K562 (cell line): ENCODE measurements around the gene RNF224. TPM values are rescaled to one million over a fixed set of nuclear protein-coding genes. Genes with fewer than 3 reads are reported as not detected.
A peak's percentile ranks its signal among the peaks of the same experiment; 100 is the strongest.

Source experiments
- BCOR ChIP-seq: fragments of 450-650 bp; IDR thresholded peaks from 2 replicates; pipeline ENCODE4 v1.6.1; 2016
- BMI1 ChIP-seq: fragments of 150-350 bp; IDR thresholded peaks from 2 replicates; pipeline ENCODE4 v1.6.1; 2014; ENCODE audit warnings: low read length
- CLOCK ChIP-seq: fragments of 250-450 bp; sonication (Bioruptor Pico); IDR thresholded peaks from 2 replicates; pipeline ENCODE4 v1.4.0; 2020; ENCODE audit warnings: mild to moderate bottlenecking, moderate library complexity, borderline replicate concordance
- E2F6 ChIP-seq, 2 experiments: IDR thresholded peaks; 2 replicates each; pipeline ENCODE4 v1.6.1; 2011; ENCODE audit warnings: borderline replicate concordance in 1 of 2, control low read depth in 1 of 2, low read depth in 1 of 2, low read length in 1 of 2, mild to moderate bottlenecking in 1 of 2, mixed read lengths in 1 of 2, moderate library complexity in 1 of 2; ENCODE audit not compliant: insufficient read depth in 1 of 2, insufficient read length in 1 of 2, poor library complexity in 1 of 2, severe bottlenecking in 1 of 2; ENCODE audit errors: extremely low read depth in 1 of 2
- ETS1 ChIP-seq: conservative IDR thresholded peaks from 2 replicates; pipeline ENCODE4 v1.6.1; 2011; ENCODE audit warnings: low read depth, mild to moderate bottlenecking, low read length; ENCODE audit not compliant: control insufficient read depth
- EZH2 ChIP-seq: IDR thresholded peaks from 2 replicates; pipeline ENCODE4 v1.6.1; 2012; ENCODE audit warnings: low read depth, mild to moderate bottlenecking, inconsistent platforms, low read length, borderline replicate concordance
- GATAD2B ChIP-seq: fragments of 450-650 bp; IDR thresholded peaks from 2 replicates; pipeline ENCODE4 v1.6.1; 2017; ENCODE audit warnings: mild to moderate bottlenecking, borderline replicate concordance
- HDAC6 ChIP-seq: IDR thresholded peaks from 2 replicates; pipeline ENCODE4 v1.6.1; 2012; ENCODE audit warnings: low read depth, mild to moderate bottlenecking, control low read depth, inconsistent platforms, low read length, moderate library complexity
- HNRNPH1 ChIP-seq: fragments of 200-400 bp; formaldehyde crosslinking; optimal IDR thresholded peaks from 2 replicates; pipeline ENCODE3; 2017; ENCODE audit warnings: low read depth, mild to moderate bottlenecking, low read length, moderate library complexity
- MEF2A ChIP-seq: IDR thresholded peaks from 2 replicates; pipeline ENCODE4 v1.6.1; 2011; ENCODE audit warnings: low read depth, mild to moderate bottlenecking, low read length, moderate library complexity; ENCODE audit not compliant: control insufficient read depth
- PCBP2 ChIP-seq: fragments of 200-400 bp; formaldehyde crosslinking; IDR thresholded peaks from 2 replicates; pipeline ENCODE4 v1.6.1; 2018; ENCODE audit warnings: low read length, low read depth, mild to moderate bottlenecking, moderate library complexity; ENCODE audit not compliant: poor library complexity, severe bottlenecking
- PTBP1 ChIP-seq: fragments of 200-400 bp; formaldehyde crosslinking; IDR thresholded peaks from 2 replicates; pipeline ENCODE4 v1.6.1; 2017; ENCODE audit warnings: low read depth, low read length
- RBM14 ChIP-seq: fragments of 200-400 bp; formaldehyde crosslinking; IDR thresholded peaks from 2 replicates; pipeline ENCODE4 v1.6.1; 2018; ENCODE audit warnings: low read depth, mild to moderate bottlenecking, low read length, moderate library complexity, borderline replicate concordance; ENCODE audit not compliant: insufficient read depth
- RBM39 ChIP-seq: fragments of 200-400 bp; formaldehyde crosslinking; optimal IDR thresholded peaks from 2 replicates; pipeline ENCODE3; 2018; ENCODE audit warnings: low read depth, low read length
- RFX1 ChIP-seq: fragments of 450-650 bp; IDR thresholded peaks from 2 replicates; pipeline ENCODE4 v1.6.1; 2016; ENCODE audit warnings: mild to moderate bottlenecking, moderate library complexity
- RFX5 ChIP-seq: IDR thresholded peaks from 2 replicates; pipeline ENCODE4 v1.6.1; 2011; ENCODE audit warnings: low read depth, mild to moderate bottlenecking, improper control_type of control experiment, low read length
- SIRT6 ChIP-seq: IDR thresholded peaks from one replicate; pipeline ENCODE4 v1.6.1; 2012; ENCODE audit warnings: low read depth, mild to moderate bottlenecking, control low read depth, inconsistent platforms, low read length, moderate library complexity
- TAL1 ChIP-seq: fragments of 450-650 bp; IDR thresholded peaks from 2 replicates; pipeline ENCODE4 v1.6.1; 2016; ENCODE audit warnings: mild to moderate bottlenecking
- TBP ChIP-seq: optimal IDR thresholded peaks from 2 replicates; pipeline ENCODE3; 2011; ENCODE audit warnings: low read depth, low read length, improper control_type of control experiment
- TSHZ1 ChIP-seq: fragments of 250-450 bp; sonication (Bioruptor Pico); IDR thresholded peaks from 2 replicates; pipeline ENCODE4 v1.4.0; 2020; ENCODE audit warnings: mild to moderate bottlenecking, moderate library complexity
- polyA plus RNA-seq, 8 experiments: library from polyadenylated mRNA; depleted of rRNA in 4 of 8; stranded (reverse) in 5 of 8; unstranded in 3 of 8; fragments of >200 nt; fragmentation: Nextera tagmentation in 2 of 8; fragmentation: Illumina TruSeq in 1 of 8; extraction: Ambion mirVana in 2 of 8; extraction: Trizol in 1 of 8; gene quantifications; 2 replicates each; pipeline versions ENCODE4 v1.2.1 to v1.2.3, GENCODE V29; 2011 to 2014; ENCODE audit warnings: inconsistent platforms in 1 of 8, missing spikeins in 1 of 8
- total RNA-seq, 7 experiments: library from RNA; depleted of rRNA in 6 of 7; stranded (reverse); fragments of >200 nt in 6 of 7; fragmentation: Illumina TruSeq in 2 of 7; extraction: Trizol in 2 of 7; gene quantifications; 2 replicates each; pipeline versions ENCODE4 v1.2.1 to v1.2.3, GENCODE V29; 2011 to 2021; ENCODE audit warnings: low replicate concordance in 1 of 7

RNF224 gene
- total and polyA plus RNA-seq, 9 of the 15 experiments (the other 6 are each of a cell fraction or from before 2014, with no cell fraction given) = not detected

GRCh38 chr9:137218754-137219271 lies 8.5 kb upstream of the RNF224 start (continued):
- no peak for TF ChIP-seq TAL1
- no peak for TF ChIP-seq MEF2A
- no peak for TF ChIP-seq HDAC6
- TF ChIP-seq EZH2 = no peak
- TF ChIP-seq CLOCK (CRISPR knock-in tag) = no peak
- TF ChIP-seq RBM39 = no peak
- peak; percentile 28; the same call in 1 of the 2 replicates for TF ChIP-seq BCOR
- no peak for TF ChIP-seq HNRNPH1
- peak; percentile 28; the same call in 1 of the 2 replicates for TF ChIP-seq TSHZ1 (CRISPR knock-in tag)
- peak; percentile 22 for TF ChIP-seq TBP
- no peak for TF ChIP-seq SIRT6
- no peak for TF ChIP-seq RFX5
- peak; percentile 52; the same call in 1 of the 2 replicates for TF ChIP-seq ETS1
- TF ChIP-seq RBM14 = no peak
- 0 out of 2 replicates have a peak, but pooled peaks have one; percentile 60 for TF ChIP-seq GATAD2B
- TF ChIP-seq RFX1 = no peak
- TF ChIP-seq E2F6 (IDR thresholded peaks at IDR 0.05; ENCODE audit: borderline replicate concordance in 1 of 2, extremely low read depth in 1 of 2, insufficient read depth in 1 of 2, insufficient read length in 1 of 2, low read depth in 1 of 2, low read length in 1 of 2, poor library complexity in 1 of 2, severe bottlenecking in 1 of 2) = peak in 1 of 2 experiments; percentile 28
- no peak for TF ChIP-seq PCBP2
- TF ChIP-seq PTBP1 = no peak
- no peak for TF ChIP-seq BMI1
